HCT116 (cell line): ENCODE data around the gene PDIK1L. TPM values are rescaled to one million over a fixed set of nuclear protein-coding genes. Genes with fewer than 3 reads are reported as not detected.

Source experiments
- ATAC-seq: fragments of 200-7000 bp; cut with Tn5 transposase; 2 replicates; pipeline ENCODE4 v1.9.1; 2020; ENCODE audit warnings: mild to moderate bottlenecking, moderate library complexity
- BruUV-seq: library from RNA; stranded (reverse); fragments of 400-500 nt; replicated peaks from 2 replicates; lab custom pipeline; 2021; lab: Mats Ljungman, UMichigan
- CTCF ChIA-PET: fragments of 300-600 bp; sonication (Branson Sonifier 250); formaldehyde crosslinking; loops from one replicate; lab custom pipeline; 2021; ENCODE audit warnings: antibody characterized with exemption; lab: Charles Lee
- POLR2A ChIA-PET: fragments of 300-600, 350-600 bp; sonication (Branson Sonifier 250); formaldehyde crosslinking; loops from one replicate; lab custom pipeline; 2021; ENCODE audit warnings: antibody characterized with exemption; lab: Charles Lee
- RAD21 ChIA-PET, 2 experiments: fragments of 300-600 bp; sonication (Branson Sonifier 250); formaldehyde crosslinking; loops; one replicate each; lab custom pipeline; 2023; ENCODE audit warnings: low total read pairs in 2 of 2; ENCODE audit not compliant: uncharacterized antibody in 2 of 2, unreplicated experiment in 2 of 2, low non-redundant PET in 1 of 2; lab: Charles Lee
- DNase-seq: peaks from one replicate; pipeline ENCODE4 v3.0.0-alpha.2; 2010; ENCODE audit warnings: low read depth, low spot score
- H2AFZ ChIP-seq: fragments of 200-600 bp; shearing (Covaris generic), sonication (generic); 2 replicates; pipeline ENCODE4 v1.6.1; 2017; ENCODE audit warnings: low read depth, mixed run types, mixed read lengths, antibody characterized with exemption, low read length; ENCODE audit not compliant: poor library complexity, severe bottlenecking
- H3K27ac ChIP-seq: 2 replicates; pipeline ENCODE4 v1.5.1; 2012; ENCODE audit warnings: low read depth, low read length
- H3K27me3 ChIP-seq: fragments of 200-600 bp; sonication (generic); 2 replicates; pipeline ENCODE4 v1.6.1; 2016; ENCODE audit warnings: mixed run types, low read length, mixed read lengths; ENCODE audit not compliant: insufficient read depth
- H3K36me3 ChIP-seq, 2 experiments: fragments of 200-500 bp in 1 of 2; fragments of 200-600 bp in 1 of 2; sonication (Bioruptor generic) in 1 of 2; sonication (generic) in 1 of 2; 2 replicates each; pipeline versions ENCODE4 v1.5.1 to v1.6.1; 2014 to 2016; ENCODE audit warnings: low read length in 2 of 2, inconsistent platforms in 1 of 2, mixed read lengths in 1 of 2, mixed run types in 1 of 2; ENCODE audit not compliant: insufficient read depth in 2 of 2, control insufficient read depth in 1 of 2
- H3K4me1 ChIP-seq, 2 experiments: fragments of 200-600 bp in 1 of 2; sonication (generic) in 1 of 2; 2 replicates each; pipeline versions ENCODE4 v1.5.1 to v1.6.1; 2012 to 2017; ENCODE audit warnings: low read length in 2 of 2, inconsistent platforms in 1 of 2, mild to moderate bottlenecking in 1 of 2, mixed read lengths in 1 of 2, mixed run types in 1 of 2, moderate library complexity in 1 of 2; ENCODE audit not compliant: insufficient read depth in 2 of 2, control insufficient read depth in 1 of 2
- H3K4me2 ChIP-seq: fragments of 200-600 bp; sonication (generic); 2 replicates; pipeline ENCODE4 v1.6.1; 2017; ENCODE audit warnings: mixed run types, low read length, mixed read lengths
- H3K4me3 ChIP-seq, 2 experiments: fragments of 200-600 bp in 1 of 2; sonication (generic) in 1 of 2; replicated peaks in 1 of 2; 2 replicates each; pipeline ENCODE4 v1.5.1; 2011 to 2016; ENCODE audit warnings: low read length in 2 of 2, control low read depth in 1 of 2, low read depth in 1 of 2, mild to moderate bottlenecking in 1 of 2, mixed read lengths in 1 of 2, mixed run types in 1 of 2
- H3K79me2 ChIP-seq: fragments of 200-600 bp; sonication (generic); 2 replicates; pipeline ENCODE4 v1.6.1; 2017; ENCODE audit warnings: mild to moderate bottlenecking, mixed run types, low read length, moderate library complexity, mixed read lengths; ENCODE audit not compliant: insufficient read depth
- H3K9ac ChIP-seq: fragments of 200-600 bp; sonication (generic); 2 replicates; pipeline ENCODE4 v1.6.1; 2016; ENCODE audit warnings: low read length, mixed read lengths
- H3K9me2 ChIP-seq: fragments of 200-600 bp; sonication (generic), shearing (Covaris generic); 2 replicates; pipeline ENCODE4 v1.6.1; 2017; ENCODE audit warnings: mixed run types, mild to moderate bottlenecking, moderate library complexity; ENCODE audit not compliant: insufficient read depth
- H3K9me3 ChIP-seq, 2 experiments: fragments of 200-500 bp in 1 of 2; fragments of 200-600 bp in 1 of 2; sonication (Bioruptor generic) in 1 of 2; sonication (generic) in 1 of 2; 2 replicates each; pipeline ENCODE4 v1.6.1; 2014 to 2017; ENCODE audit warnings: low read length in 2 of 2, mixed read lengths in 2 of 2, inconsistent platforms in 1 of 2, low read depth in 1 of 2, mild to moderate bottlenecking in 1 of 2, mixed run types in 1 of 2, moderate library complexity in 1 of 2; ENCODE audit not compliant: control insufficient read depth in 1 of 2, insufficient read depth in 1 of 2
- H4K20me1 ChIP-seq: fragments of 200-600 bp; sonication (generic), shearing (Covaris generic); 2 replicates; pipeline ENCODE4 v1.6.1; 2017; ENCODE audit warnings: mixed run types, mild to moderate bottlenecking, moderate library complexity; ENCODE audit not compliant: insufficient read depth
- CBX3 ChIP-seq: IDR thresholded peaks from 2 replicates; pipeline ENCODE4 v1.6.1; 2012; ENCODE audit warnings: low read depth
- CEBPB ChIP-seq: IDR thresholded peaks from 2 replicates; pipeline ENCODE4 v1.6.1; 2012; ENCODE audit warnings: low read depth
- EGR1 ChIP-seq: IDR thresholded peaks from 2 replicates; pipeline ENCODE4 v1.6.1; 2012; ENCODE audit warnings: low read depth
- EZH2 ChIP-seq: fragments of 200-600 bp; sonication (generic); IDR thresholded peaks from 2 replicates; pipeline ENCODE4 v1.6.1; 2017; ENCODE audit warnings: antibody characterized with exemption, mixed run types
- FOSL1 ChIP-seq: IDR thresholded peaks from 2 replicates; pipeline ENCODE4 v1.6.1; 2012; ENCODE audit warnings: low read depth
- POLR2A ChIP-seq: IDR thresholded peaks from 2 replicates; pipeline ENCODE4 v1.7.0; 2011; ENCODE audit warnings: borderline replicate concordance; ENCODE audit not compliant: insufficient read depth, insufficient read length; ENCODE audit errors: extremely low read depth
- POLR2AphosphoS5 ChIP-seq: IDR thresholded peaks from 2 replicates; pipeline ENCODE4 v1.6.1; 2011; ENCODE audit warnings: mild to moderate bottlenecking, low read depth, low read length, moderate library complexity
- SIN3A ChIP-seq: IDR thresholded peaks from 2 replicates; pipeline ENCODE4 v1.6.1; 2012; ENCODE audit warnings: low read depth
- SP1 ChIP-seq: IDR thresholded peaks from 2 replicates; pipeline ENCODE4 v1.6.1; 2012; ENCODE audit warnings: low read depth
- TCF7L2 ChIP-seq: IDR thresholded peaks from 2 replicates; pipeline ENCODE4 v1.7.0; 2011; ENCODE audit warnings: borderline replicate concordance, inconsistent platforms; ENCODE audit not compliant: insufficient read depth, insufficient read length; ENCODE audit errors: extremely low read depth
- YY1 ChIP-seq: IDR thresholded peaks from 2 replicates; pipeline ENCODE4 v1.6.1; 2011; ENCODE audit warnings: low read length, low read depth, moderate library complexity, mild to moderate bottlenecking; ENCODE audit not compliant: insufficient replicate concordance; ENCODE audit errors: extremely low read depth
- ZNF274 ChIP-seq: fragments of 200-500 bp; sonication (Bioruptor generic); IDR thresholded peaks from 2 replicates; pipeline ENCODE4 v1.6.1; 2014; ENCODE audit warnings: mild to moderate bottlenecking, low read depth, low read length, inconsistent platforms
- intact Hi-C: fragments of 100-400 bp; cut with micrococcal nuclease; formaldehyde crosslinking; loops from 2 replicates; pipeline ENCODE4 v1.10.0; 2022
- total RNA-seq: library from RNA; stranded (reverse); gene quantifications from one replicate; pipeline ENCODE4 v1.2.1, GENCODE V29; 2021; ENCODE audit not compliant: unreplicated experiment
- TF ChIP-seq, protein P1 (sequence below), 3 experiments: fragments of 200-600 bp in 1 of 3; sonication (generic) in 1 of 3; IDR thresholded peaks in 2 of 3; conservative IDR thresholded peaks in 1 of 3; 2 replicates each; pipeline ENCODE4 v1.5.1; 2012 to 2017; ENCODE audit warnings: low read depth in 2 of 3, low read length in 2 of 3, antibody characterized with exemption in 1 of 3, borderline replicate concordance in 1 of 3, control low read depth in 1 of 3, mild to moderate bottlenecking in 1 of 3, mixed read lengths in 1 of 3, mixed run types in 1 of 3, moderate library complexity in 1 of 3; ENCODE audit not compliant: insufficient read depth in 1 of 3
- TF ChIP-seq, protein P2 (sequence below): IDR thresholded peaks from 2 replicates; pipeline ENCODE4 v1.6.1; 2012

The PDIK1L gene
- total RNA-seq, 1 experiment from 2014 or later, result 8.8 TPM

- Histone ChIP-seq H3K27me3 (no peaks in the 10 kb centered on the region), H3K4me1 (no peaks in the 10 kb centered on the region), H3K4me3 (no peak overlapping the region), H3K9ac (no peak overlapping the region), H4K20me1 (no peaks in the 10 kb centered on the region), H3K4me2 (no peak overlapping the region), H3K36me3 (no peaks in the 10 kb centered on the region), H3K9me3 (no peaks in the 10 kb centered on the region), H2AFZ (no peak overlapping the region), H3K79me2 (no peaks in the 10 kb centered on the region), H3K9me2 (no peaks in the 10 kb centered on the region), H3K27ac (no peak overlapping the region)
- POLR2A ChIA-PET, result no interaction called here
- BruUV-seq, result no TSS peak
- TF ChIP-seq SP1 (no peak), TCF7L2 (no peak), CEBPB (no peak), EZH2 (no peak), POLR2A (no peak), POLR2AphosphoS5 (no peak)
- TF ChIP-seq, protein P1, sequence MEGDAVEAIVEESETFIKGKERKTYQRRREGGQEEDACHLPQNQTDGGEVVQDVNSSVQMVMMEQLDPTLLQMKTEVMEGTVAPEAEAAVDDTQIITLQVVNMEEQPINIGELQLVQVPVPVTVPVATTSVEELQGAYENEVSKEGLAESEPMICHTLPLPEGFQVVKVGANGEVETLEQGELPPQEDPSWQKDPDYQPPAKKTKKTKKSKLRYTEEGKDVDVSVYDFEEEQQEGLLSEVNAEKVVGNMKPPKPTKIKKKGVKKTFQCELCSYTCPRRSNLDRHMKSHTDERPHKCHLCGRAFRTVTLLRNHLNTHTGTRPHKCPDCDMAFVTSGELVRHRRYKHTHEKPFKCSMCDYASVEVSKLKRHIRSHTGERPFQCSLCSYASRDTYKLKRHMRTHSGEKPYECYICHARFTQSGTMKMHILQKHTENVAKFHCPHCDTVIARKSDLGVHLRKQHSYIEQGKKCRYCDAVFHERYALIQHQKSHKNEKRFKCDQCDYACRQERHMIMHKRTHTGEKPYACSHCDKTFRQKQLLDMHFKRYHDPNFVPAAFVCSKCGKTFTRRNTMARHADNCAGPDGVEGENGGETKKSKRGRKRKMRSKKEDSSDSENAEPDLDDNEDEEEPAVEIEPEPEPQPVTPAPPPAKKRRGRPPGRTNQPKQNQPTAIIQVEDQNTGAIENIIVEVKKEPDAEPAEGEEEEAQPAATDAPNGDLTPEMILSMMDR (IDR thresholded peaks at IDR 0.05 in 2 of 3, conservative IDR thresholded peaks at IDR 0.05 in 1 of 3; ENCODE audit: borderline replicate concordance in 1 of 3, insufficient read depth in 1 of 3, low read depth in 2 of 3, low read length in 2 of 3), result no peak
- TF ChIP-seq, protein P2, sequence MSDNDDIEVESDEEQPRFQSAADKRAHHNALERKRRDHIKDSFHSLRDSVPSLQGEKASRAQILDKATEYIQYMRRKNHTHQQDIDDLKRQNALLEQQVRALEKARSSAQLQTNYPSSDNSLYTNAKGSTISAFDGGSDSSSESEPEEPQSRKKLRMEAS, result no peak
- DNase-seq, result no peak
- intact Hi-C loops, result no loop called here
- RAD21 ChIA-PET, result no interaction called here
- ATAC-seq, result no peak
- CTCF ChIA-PET, result no interaction called here
Observed at GRCh38 chr1:26098602-26099001, 13.0 kb upstream of the PDIK1L start.

DNA sequence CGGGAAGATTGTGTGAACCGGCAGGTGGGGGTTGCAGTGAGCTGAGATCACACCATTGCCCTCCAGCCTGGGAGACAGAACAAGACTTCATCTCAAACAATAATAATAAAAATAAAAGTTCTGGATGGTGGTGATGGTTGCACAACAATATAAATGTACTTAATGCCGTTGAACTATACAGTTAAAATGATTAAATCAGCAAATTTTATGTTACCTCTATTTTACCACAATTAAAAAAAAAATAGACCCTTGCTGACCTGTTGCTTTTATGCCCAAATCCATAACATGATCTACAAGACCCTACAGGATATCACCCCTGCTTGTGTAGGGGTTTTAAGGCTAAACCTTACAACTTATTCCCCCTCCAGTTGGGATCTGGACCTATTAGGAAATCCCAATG is 11.8 kb upstream of the PDIK1L start:
- Histone ChIP-seq H4K20me1 (no peaks in the 10 kb centered on the region), H3K4me1 (0 out of 4 replicates have a peak, but pooled peaks cover 0 to 1% of the 10 kb centered on the region in 2 experiments), H3K27me3 (no peaks in the 10 kb centered on the region), H3K9me3 (no peaks in the 10 kb centered on the region), H3K9me2 (no peaks in the 10 kb centered on the region), H2AFZ (no peak overlapping the region)
- BruUV-seq, result no TSS peak
- ChIA-PET RAD21 (no interaction called here), CTCF (interaction anchor here (0.9 kb wide), 1 partner anchor 45 kb away, joined by 4 read pairs; no protein-coding TSS in a partner anchor)
- intact Hi-C loops, result no loop called here
- no peak for ATAC-seq
- TF ChIP-seq POLR2A (no peak), YY1 (no peak), SIN3A (no peak), EZH2 (no peak), CBX3 (no peak), FOSL1 (no peak), ZNF274 (no peak), CEBPB (no peak), EGR1 (no peak)
- TF ChIP-seq, all 23 proteins: peak for 0
- Histone ChIP-seq H3K4me2 (no peak overlapping the region), H3K9ac (no peak overlapping the region), H3K27ac (no peak overlapping the region), H3K4me3 (no peak overlapping the region), H3K79me2 (no peaks in the 10 kb centered on the region), H3K36me3 (no peaks in the 10 kb centered on the region)
- no peak for DNase-seq
- POLR2A ChIA-PET, result no interaction called here
